GM19395 (cell line): ENCODE measurements around the gene SFRP5.

Experiments
- ATAC-seq: cut with Tn5 transposase; IDR thresholded peaks from one replicate; pipeline ENCODE4 v1.9.1; 2021; ENCODE audit warnings: mild to moderate bottlenecking, moderate library complexity; ENCODE audit not compliant: unreplicated experiment

SFRP5 gene

DNA sequence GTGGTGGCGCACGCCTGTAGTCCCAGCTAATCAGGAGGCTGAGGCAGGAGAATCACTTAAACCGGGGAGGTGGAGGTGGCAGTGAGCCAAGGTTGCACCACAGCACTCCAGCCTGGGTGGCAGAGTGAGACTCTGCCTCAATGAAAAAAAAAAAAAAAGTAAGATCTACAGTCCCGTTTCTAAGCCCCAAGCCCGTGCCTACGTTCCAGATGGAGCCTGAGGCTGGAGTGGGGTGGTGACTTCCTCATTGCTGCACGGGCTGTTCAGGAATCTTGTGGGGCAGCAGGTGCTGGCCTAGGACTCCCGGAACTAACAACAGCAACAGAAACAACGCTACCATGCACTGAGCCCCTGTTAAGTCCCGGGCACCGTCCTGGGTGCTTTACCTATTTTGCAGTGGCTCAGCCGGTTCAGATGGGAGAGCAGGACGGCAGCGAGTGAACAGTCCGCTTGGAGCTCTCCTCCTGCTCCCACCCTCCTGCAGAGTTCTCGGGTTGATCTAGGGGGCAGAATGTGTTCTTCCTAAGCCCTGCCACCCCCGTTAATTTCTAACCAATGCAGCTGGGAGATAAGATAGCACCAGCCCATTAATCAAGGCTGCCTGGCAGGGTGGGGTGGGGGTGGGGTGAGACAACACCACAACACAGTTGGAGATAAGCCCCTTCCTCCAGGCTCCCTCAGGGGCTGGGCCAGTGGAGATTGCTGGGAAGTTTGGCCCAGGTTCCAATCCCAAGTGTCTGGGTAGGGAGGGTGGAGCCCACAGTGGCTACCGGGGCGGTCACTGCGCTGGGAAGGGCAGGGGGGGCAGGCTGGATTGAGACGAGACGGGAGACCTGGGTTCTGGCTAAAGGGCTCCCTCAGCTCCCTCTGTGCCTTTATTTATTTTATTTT is 17.0 kb upstream of the SFRP5 start:
- no peak for ATAC-seq

DNA sequence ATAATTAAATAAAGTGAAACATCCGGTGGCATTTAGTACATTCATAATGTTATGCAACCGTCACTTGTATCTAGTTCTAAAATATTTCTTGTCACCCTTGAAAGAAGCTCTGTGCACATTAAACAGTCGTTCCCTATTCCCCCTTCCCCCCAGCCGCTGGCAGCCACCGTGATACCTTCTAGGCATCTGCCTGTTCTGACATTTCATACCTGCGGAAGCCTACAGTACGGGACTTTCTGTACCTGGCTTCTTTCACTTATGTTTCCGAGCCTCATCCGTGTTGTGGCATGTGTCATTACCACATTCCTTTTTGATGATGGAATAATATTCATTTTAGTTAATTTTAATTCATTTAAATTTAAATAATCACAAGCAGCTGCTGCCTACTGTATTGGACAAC is 13.9 kb upstream of the SFRP5 start:
- no peak for ATAC-seq

DNA sequence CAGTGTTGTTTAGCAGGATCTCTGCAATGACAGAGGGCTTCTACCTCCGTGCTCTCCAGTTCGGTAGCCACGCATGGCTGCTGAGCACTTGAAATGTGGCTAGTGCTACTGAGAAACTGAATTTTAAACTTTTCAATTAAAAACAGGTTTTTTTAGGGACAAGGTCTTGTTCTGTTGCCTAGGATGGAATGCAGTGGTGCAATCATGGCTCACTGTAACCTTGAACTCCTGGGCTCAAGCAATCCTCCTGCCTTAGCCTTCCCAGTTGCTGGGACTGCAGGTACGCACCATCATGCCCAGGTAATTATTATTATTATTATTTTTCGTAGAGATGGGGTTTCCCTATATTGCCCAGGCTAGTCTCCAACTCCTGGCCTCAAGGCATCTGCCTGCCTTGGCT is 13.4 kb upstream of the SFRP5 start:
- no peak for ATAC-seq

DNA sequence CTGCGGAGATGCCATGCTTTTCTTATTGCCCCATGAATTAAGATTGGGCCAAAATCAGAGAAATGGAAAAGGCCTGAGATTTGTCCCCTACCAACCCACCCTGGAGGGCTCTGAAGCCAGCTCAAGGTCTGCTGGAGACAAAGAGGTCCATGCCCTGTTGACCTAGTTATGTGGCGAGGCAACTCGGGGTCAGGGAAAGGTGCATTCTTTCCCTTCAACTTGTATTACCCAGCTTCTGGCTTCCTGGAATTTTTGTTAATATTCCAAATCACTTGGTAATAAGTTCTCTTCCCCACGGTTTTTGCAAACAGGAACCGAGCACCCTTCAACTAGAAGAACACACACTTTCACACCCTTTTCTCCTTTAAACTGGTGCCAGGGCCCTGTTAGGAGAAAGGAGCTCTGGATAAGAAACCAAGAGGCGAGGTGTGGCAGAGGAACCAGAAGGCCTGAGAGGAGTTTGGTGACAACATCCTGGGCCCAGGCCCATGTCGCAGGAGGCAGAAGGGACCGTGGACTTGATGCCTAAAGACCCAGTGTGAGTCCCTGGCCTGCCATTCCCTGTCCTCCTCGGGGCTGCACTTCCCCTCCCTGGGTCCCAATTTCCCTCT is 12.5 kb upstream of the SFRP5 start:
- no peak for ATAC-seq

DNA sequence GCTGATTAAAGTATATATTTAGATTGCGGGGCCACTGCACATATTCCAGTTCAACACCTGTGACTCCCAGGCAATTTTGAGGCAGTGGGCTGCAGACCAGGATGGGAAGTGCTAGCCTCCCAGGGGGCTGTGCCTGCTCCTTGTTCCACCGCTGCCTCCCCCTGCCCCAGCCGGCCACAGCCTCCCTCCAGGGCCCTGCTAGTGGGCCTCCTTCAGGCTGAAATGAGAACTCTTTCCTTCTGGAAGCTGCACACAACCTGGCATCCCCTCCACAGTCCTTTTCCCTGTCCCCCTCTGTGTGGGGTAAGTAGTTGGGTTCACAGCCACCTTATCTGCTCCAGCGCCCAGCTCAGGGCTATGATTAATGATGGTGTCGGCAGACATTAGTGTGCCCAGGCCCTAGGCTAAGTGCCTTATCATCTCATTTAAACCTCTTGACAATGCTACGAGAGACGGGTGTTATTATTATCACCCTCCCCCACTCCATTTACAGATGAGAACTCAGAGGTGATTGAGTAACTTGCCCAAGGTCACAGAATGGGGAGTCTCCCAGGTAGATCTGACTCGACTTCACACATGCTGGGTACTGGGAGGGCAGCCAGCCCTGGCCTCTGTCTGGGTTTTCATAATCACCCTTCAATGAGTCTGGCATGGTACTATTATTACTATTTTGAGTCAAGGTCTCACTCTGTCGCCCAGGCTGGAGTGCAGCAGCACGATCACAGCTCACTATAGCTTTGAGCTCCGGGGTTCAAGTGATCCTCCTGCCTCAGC is 10.8 kb upstream of the SFRP5 start:
- ATAC-seq, result no peak

- no peak for ATAC-seq
Observed at GRCh38 chr10:97781618-97782331, 10.0 kb upstream of the SFRP5 start.

DNA sequence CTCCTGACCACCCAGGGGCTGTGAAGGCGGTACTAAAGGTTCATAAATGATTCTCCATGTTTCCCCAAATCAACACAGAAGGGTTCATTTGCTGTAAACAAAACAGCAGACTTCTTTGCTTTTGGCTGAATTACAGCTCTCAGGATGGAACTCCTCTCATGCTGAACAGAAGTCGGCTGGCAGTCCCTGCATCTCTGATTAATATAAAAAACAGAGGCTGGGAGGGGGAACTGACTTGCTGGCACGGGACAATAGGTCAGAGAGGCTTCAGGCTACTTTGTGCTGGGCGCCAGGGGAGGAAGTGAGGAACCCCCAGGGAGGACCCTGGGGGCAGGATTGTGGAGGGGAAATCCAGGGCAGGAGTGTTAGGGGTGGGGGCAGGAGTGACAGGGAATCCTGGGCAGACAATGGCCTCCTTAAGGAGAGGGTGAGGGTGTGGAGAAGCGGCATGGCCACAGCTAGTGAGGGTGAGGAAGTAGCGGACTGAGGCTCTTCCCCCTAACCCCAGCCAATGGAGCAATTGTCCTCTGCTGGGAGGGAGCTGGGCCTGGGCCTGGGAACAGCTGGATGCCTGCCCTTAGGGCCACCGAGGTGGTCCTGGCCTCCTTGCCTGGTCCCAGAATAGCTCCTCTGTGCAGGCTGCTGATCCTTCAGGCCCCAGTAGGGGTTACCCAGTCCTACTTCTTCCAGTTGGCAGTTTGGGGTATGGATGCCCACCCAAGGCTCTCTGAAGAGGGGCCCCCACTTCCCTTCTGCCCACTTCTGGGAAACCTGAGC is 9.2 kb upstream of the SFRP5 start:
- ATAC-seq, result no peak

DNA sequence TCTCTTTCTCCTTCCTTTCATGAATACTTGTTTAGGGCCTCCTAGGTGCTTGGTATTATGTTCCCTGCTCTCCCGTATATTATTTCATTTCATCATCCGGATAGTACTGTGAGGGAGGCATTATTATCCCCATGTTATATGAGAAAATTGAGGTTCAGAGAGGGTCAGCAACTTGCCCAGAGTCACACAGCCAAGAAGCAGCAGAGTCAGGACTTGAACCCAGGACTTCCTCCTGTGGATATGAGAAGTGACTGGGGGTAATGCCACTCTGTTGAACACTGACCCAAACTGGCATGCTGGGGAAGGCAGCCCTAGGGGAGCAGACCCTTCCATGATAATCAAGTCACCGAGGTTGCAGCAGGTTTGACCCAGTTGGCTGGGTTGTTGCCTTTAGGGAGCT is 8.2 kb upstream of the SFRP5 start:
- ATAC-seq, result no peak

- ATAC-seq, result no peak
Observed at GRCh38 chr10:97779492-97779891, 7.7 kb upstream of the SFRP5 start.

DNA sequence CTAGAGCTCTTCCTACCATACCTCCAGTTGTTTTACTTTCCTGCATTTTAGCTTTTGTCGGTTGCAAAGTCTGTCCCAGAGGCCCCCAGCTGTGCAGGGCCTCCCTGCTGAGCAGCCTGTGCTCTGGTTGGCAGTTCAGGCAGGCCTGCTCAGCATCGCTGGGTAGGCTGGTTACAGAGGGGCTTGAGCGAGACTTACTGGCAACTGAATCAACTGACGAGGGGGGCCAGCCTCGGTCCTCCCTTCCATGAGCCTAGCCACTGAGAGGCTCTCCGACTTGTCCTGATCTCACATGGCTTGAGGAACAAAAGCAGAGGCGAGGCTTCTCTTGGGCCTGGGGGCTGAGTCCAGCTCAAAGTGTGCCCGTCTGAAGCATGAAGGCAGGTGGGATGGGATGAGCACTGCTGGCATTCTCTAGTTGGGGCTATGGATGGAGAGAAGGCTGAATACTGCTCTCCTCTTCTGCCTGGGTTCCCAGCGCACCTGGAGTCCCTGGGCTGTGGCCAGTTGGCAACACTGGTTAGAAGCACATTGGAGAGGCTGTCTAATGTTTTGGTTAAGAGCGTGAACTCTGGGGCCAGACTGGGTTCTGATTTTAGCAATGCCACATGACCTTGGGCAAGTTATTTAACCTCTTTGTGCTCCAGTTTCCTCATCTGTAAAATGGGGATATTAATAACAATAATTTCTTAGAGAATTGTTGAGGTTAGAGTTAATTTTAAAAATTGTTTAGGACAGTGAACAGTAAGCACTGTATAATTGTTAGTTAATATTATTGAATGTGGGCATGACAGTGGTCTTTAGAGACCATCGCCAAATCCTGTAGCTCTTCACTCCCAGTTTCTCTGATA is 6.9 kb upstream of the SFRP5 start:
- ATAC-seq, result no peak

- ATAC-seq, result no peak
Observed at GRCh38 chr10:97777143-97777542, 5.3 kb upstream of the SFRP5 start.

- no peak for ATAC-seq
Observed at GRCh38 chr10:97774811-97775294, 3.1 kb upstream of the SFRP5 start.

DNA sequence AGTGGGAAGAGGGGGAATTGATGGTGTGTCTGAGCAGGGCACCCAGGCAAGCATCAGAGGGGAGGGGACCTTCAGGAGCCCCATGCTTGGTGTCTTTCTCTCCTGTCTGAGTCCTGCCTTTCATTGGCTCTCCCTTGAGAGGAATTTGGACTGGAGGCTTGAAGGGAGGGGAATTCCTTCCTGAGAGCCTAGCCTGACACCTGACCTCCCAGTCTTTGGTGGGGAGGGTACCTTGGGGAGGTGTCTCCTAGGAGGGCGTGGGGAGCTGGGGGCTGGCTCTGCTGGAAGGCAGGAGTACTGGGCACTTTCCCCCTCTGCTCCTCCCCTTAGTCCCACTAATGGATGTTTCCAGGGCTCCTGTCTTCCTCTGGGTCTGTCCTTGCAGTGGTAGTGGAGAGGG is 1.3 kb upstream of the SFRP5 start:
- ATAC-seq, result no peak

- no peak for ATAC-seq
Observed at GRCh38 chr10:97771055-97771891, 526 bp downstream of the SFRP5 start.

- ATAC-seq, result no peak
Observed at GRCh38 chr10:97770255-97770654, 1.5 kb downstream of the SFRP5 start.

GRCh38 chr10:97768322-97769315 is 3.2 kb downstream of the SFRP5 start:
- ATAC-seq, result no peak
